GM21423 (cell line): Measurements from ENCODE around the gene DPAGT1.
A peak's percentile ranks its signal among the peaks of the same experiment; 100 is the strongest.

Experiments used
- ATAC-seq: cut with Tn5 transposase; IDR thresholded peaks from one replicate; pipeline ENCODE4 v1.9.1; 2021; ENCODE audit warnings: mild to moderate bottlenecking, moderate library complexity; ENCODE audit not compliant: unreplicated experiment

DPAGT1 gene

GRCh38 chr11:119094816-119095065 is 6.9 kb downstream of the DPAGT1 start:
- peak; percentile 36 for ATAC-seq

GRCh38 chr11:119093942-119094815 is 7.5 kb downstream of the DPAGT1 start:
- ATAC-seq = peak; percentile 6

GRCh38 chr11:119092880-119093842 is 8.5 kb downstream of the DPAGT1 start:
- ATAC-seq = no peak

GRCh38 chr11:119091966-119092879 is 9.4 kb downstream of the DPAGT1 start:
- ATAC-seq = no peak

- no peak for ATAC-seq
Measured at GRCh38 chr11:119091178-119091577, 10.5 kb downstream of the DPAGT1 start.

GRCh38 chr11:119089319-119089718 is 12.3 kb downstream of the DPAGT1 start:
- no peak for ATAC-seq

- ATAC-seq = no peak
Measured at GRCh38 chr11:119088406-119088805, 13.2 kb downstream of the DPAGT1 start.

GRCh38 chr11:119087747-119088241 is 13.9 kb downstream of the DPAGT1 start:
- no peak for ATAC-seq

GRCh38 chr11:119087123-119087522 is 14.5 kb downstream of the DPAGT1 start:
- no peak for ATAC-seq

- ATAC-seq = peak; percentile 29
Measured at GRCh38 chr11:119085437-119085847, 16.2 kb downstream of the DPAGT1 start.

- ATAC-seq = peak; percentile 86
Measured at GRCh38 chr11:119084663-119085436, 16.8 kb downstream of the DPAGT1 start, which contains the start of gene HMBS. TSS of gene HMBS (plus strand) at chr11:119084881. CDS start at chr11:119085034, 153 bp downstream.

GRCh38 chr11:119081682-119082260 is 19.9 kb downstream of the DPAGT1 start:
- ATAC-seq = no peak

GRCh38 chr11:119078675-119079420 is 22.8 kb downstream of the DPAGT1 start:
- no peak for ATAC-seq

- no peak for ATAC-seq
Measured at GRCh38 chr11:119077839-119078238, 23.8 kb downstream of the DPAGT1 start.

- ATAC-seq = peak; percentile 90
Measured at GRCh38 chr11:119067371-119068222, 34.1 kb downstream of the DPAGT1 start, which contains the start of gene VPS11. TSS of gene VPS11 (plus strand) at chr11:119067818. CDS start at chr11:119067824, 6 bp downstream.

GRCh38 chr11:119065369-119065768 is 36.3 kb downstream of the DPAGT1 start:
- no peak for ATAC-seq

GRCh38 chr11:119062779-119063178 is 38.9 kb downstream of the DPAGT1 start:
- ATAC-seq = no peak

- ATAC-seq = no peak
Measured at GRCh38 chr11:119061256-119061655, 40.4 kb downstream of the DPAGT1 start.
